GM12878 (cell line): Measurements from ENCODE around the gene AZGP1. TPM values are rescaled to one million over a fixed set of nuclear protein-coding genes. Genes with fewer than 3 reads are reported as not detected.

ENCODE experiments used
- ATAC-seq: fragments of 200-7000 bp; cut with Tn5 transposase; 3 replicates; pipeline ENCODE4 v1.9.1; 2020; ENCODE audit warnings: mild to moderate bottlenecking, moderate library complexity
- BruUV-seq: library from RNA; stranded (reverse); fragments of 400-500 nt; replicated peaks from 2 replicates; lab custom pipeline; 2021; lab: Mats Ljungman, UMichigan
- CTCF ChIA-PET: fragments of 300-600 bp; sonication (Branson Sonifier 250); formaldehyde crosslinking; extraction: SDS; loops from one replicate; lab custom pipeline; 2021; ENCODE audit warnings: inconsistent platforms; lab: Yijun Ruan, JAX
- POLR2A ChIA-PET: fragments of 350-600 bp; formaldehyde crosslinking; extraction: SDS; loops from one replicate; lab custom pipeline; 2021; ENCODE audit warnings: inconsistent platforms; lab: Charles Lee
- RAD21 ChIA-PET: fragments of 300-600 bp; sonication (Branson Sonifier 250); formaldehyde crosslinking; loops from one replicate; lab custom pipeline; 2023; ENCODE audit warnings: antibody characterized with exemption; ENCODE audit not compliant: unreplicated experiment; lab: Charles Lee
- SMC1A ChIA-PET: fragments of 300-600 bp; sonication (Branson Sonifier 250); formaldehyde crosslinking; loops from one replicate; lab custom pipeline; 2023; ENCODE audit not compliant: unreplicated experiment, uncharacterized antibody; lab: Charles Lee
- DNase-seq: peaks from one replicate; pipeline ENCODE4 v3.0.0-alpha.2; 2011; ENCODE audit warnings: low read depth, low spot score
- FAIRE-seq: peaks from 3 replicates; lab custom pipeline; 2011; peaks lifted over from hg19 to GRCh38; lab: Jason Lieb, UNC
- H2AFZ ChIP-seq: 2 replicates; pipeline ENCODE4 v1.6.0; 2011; ENCODE audit warnings: low read depth, low read length, control low read depth; ENCODE audit not compliant: control insufficient read depth
- H3K27ac ChIP-seq: 2 replicates; pipeline ENCODE4 v1.5.1; 2011; ENCODE audit warnings: control low read depth; ENCODE audit not compliant: control insufficient read depth, insufficient read depth
- H3K27me3 ChIP-seq, 2 experiments: replicated peaks in 1 of 2; 2 replicates each; pipeline versions ENCODE4 v1.6.0 to v1.6.1; 2011; ENCODE audit warnings: low read length in 1 of 2; ENCODE audit not compliant: control insufficient read depth in 2 of 2, insufficient read depth in 2 of 2
- H3K36me3 ChIP-seq, 2 experiments: 2 replicates each; pipeline ENCODE4 v1.5.1; 2011; ENCODE audit warnings: low read length in 1 of 2; ENCODE audit not compliant: control insufficient read depth in 2 of 2, insufficient read depth in 2 of 2
- H3K4me1 ChIP-seq: 2 replicates; pipeline ENCODE4 v1.6.1; 2011; ENCODE audit warnings: mild to moderate bottlenecking, low read length, moderate library complexity, mixed read lengths; ENCODE audit not compliant: control insufficient read depth, insufficient read depth
- H3K4me2 ChIP-seq: 2 replicates; pipeline ENCODE4 v1.6.0; 2011; ENCODE audit warnings: control low read depth; ENCODE audit not compliant: control insufficient read depth, insufficient read depth
- H3K4me3 ChIP-seq: fragments of 200-600 bp; sonication (generic); 2 replicates; pipeline ENCODE4 v1.5.1; 2016
- H3K79me2 ChIP-seq: 2 replicates; pipeline ENCODE4 v1.6.0; 2011; ENCODE audit warnings: low read length; ENCODE audit not compliant: control insufficient read depth, insufficient read depth
- H3K9ac ChIP-seq: 2 replicates; pipeline ENCODE4 v1.8.0; 2011; ENCODE audit warnings: low read length, control low read depth, mixed read lengths; ENCODE audit not compliant: control insufficient read depth, insufficient read depth
- H3K9me3 ChIP-seq: replicated peaks from 3 replicates; pipeline ENCODE4 v1.5.1; 2011; ENCODE audit warnings: mild to moderate bottlenecking, low read length; ENCODE audit not compliant: control insufficient read depth, insufficient read depth
- H4K20me1 ChIP-seq: 2 replicates; pipeline ENCODE4 v1.6.0; 2011; ENCODE audit not compliant: control insufficient read depth, insufficient read depth
- ATF7 ChIP-seq: fragments of 450-650 bp; IDR thresholded peaks from 2 replicates; pipeline ENCODE4 v1.6.1; 2016; ENCODE audit warnings: low read depth, mild to moderate bottlenecking
- ESRRA ChIP-seq: IDR thresholded peaks from 2 replicates; pipeline ENCODE4 v1.6.1; 2012; ENCODE audit warnings: mild to moderate bottlenecking, low read length, improper control_type of control experiment
- IKZF1 ChIP-seq: fragments of 450-650 bp; conservative IDR thresholded peaks from 2 replicates; pipeline ENCODE4 v1.6.1; 2017; ENCODE audit warnings: antibody characterized with exemption, mild to moderate bottlenecking
- IRF4 ChIP-seq: IDR thresholded peaks from 2 replicates; pipeline ENCODE4 v1.6.1; 2011; ENCODE audit warnings: low read depth, low read length
- MEF2B ChIP-seq: fragments of 450-650 bp; IDR thresholded peaks from 2 replicates; pipeline ENCODE4 v1.6.1; 2018; ENCODE audit warnings: mild to moderate bottlenecking, moderate library complexity; ENCODE audit not compliant: partially characterized antibody, poor library complexity, severe bottlenecking
- MTA2 ChIP-seq: fragments of 450-650 bp; IDR thresholded peaks from 2 replicates; pipeline ENCODE4 v1.6.1; 2016; ENCODE audit warnings: low read depth, mild to moderate bottlenecking, moderate library complexity
- PAX5 ChIP-seq: IDR thresholded peaks from 2 replicates; pipeline ENCODE4 v1.6.1; 2011; ENCODE audit warnings: low read depth, low read length, borderline replicate concordance
- RB1 ChIP-seq: fragments of 450-650 bp; formaldehyde crosslinking; IDR thresholded peaks from 2 replicates; pipeline ENCODE4 v1.6.1; 2017; ENCODE audit warnings: mild to moderate bottlenecking, borderline replicate concordance
- SRF ChIP-seq, 2 experiments: IDR thresholded peaks; 2 replicates each; pipeline ENCODE4 v1.6.1; 2011; ENCODE audit warnings: low read depth in 2 of 2, low read length in 2 of 2, mild to moderate bottlenecking in 1 of 2, moderate library complexity in 1 of 2
- TCF12 ChIP-seq: IDR thresholded peaks from 2 replicates; pipeline ENCODE4 v1.6.1; 2011; ENCODE audit warnings: low read depth, mild to moderate bottlenecking, low read length
- TCF7 ChIP-seq: IDR thresholded peaks from 2 replicates; pipeline ENCODE4 v1.6.1; 2014; ENCODE audit warnings: antibody characterized with exemption, borderline replicate concordance
- YY1 ChIP-seq: IDR thresholded peaks from 2 replicates; pipeline ENCODE4 v1.6.1; 2011; ENCODE audit warnings: low read depth, mild to moderate bottlenecking, low read length
- ZBED1 ChIP-seq: IDR thresholded peaks from 2 replicates; pipeline ENCODE4 v1.6.1; 2016; ENCODE audit warnings: borderline replicate concordance
- WGBS: methylation state at CpG from one replicate; pipeline ENCODE4 v1.1.6; 2016; ENCODE audit warnings: low lambda C conversion rate; ENCODE audit not compliant: insufficient replicate concordance, insufficient coverage; ENCODE audit errors: missing lambda C conversion rate; 5-methylcytosine and 5-hydroxymethylcytosine counted together
- in situ Hi-C: fragments of 300-500 bp; cut with MboI; formaldehyde crosslinking; loops from 9 replicates; pipeline ENCODE4 v1.14.3; 2018; ENCODE audit warnings: mixed read lengths
- intact Hi-C: fragments of 100-400 bp; cut with micrococcal nuclease; formaldehyde crosslinking; loops from one replicate; pipeline ENCODE4 v1.14.2; 2022; ENCODE audit not compliant: unreplicated experiment
- polyA plus RNA-seq, 11 experiments: library from polyadenylated mRNA; depleted of rRNA in 4 of 11; unstranded in 6 of 11; stranded (reverse) in 5 of 11; fragments of >200 nt; fragmentation: Nextera tagmentation in 4 of 11; fragmentation: Illumina TruSeq in 1 of 11; extraction: Ambion mirVana in 4 of 11; extraction: Trizol in 1 of 11; gene quantifications; 1 replicate in 1 of 11; 2 replicates in 10 of 11; pipeline versions ENCODE4 v1.2.1 to v1.2.3, GENCODE V29; 2011 to 2016; ENCODE audit warnings: inconsistent platforms in 2 of 11, missing spikeins in 2 of 11, low read depth in 1 of 11
- total RNA-seq, 4 experiments: library from RNA; depleted of rRNA in 3 of 4; stranded (reverse); fragments of >200 nt in 3 of 4; fragmentation: Illumina TruSeq in 1 of 4; extraction: Trizol in 1 of 4; gene quantifications; 2 replicates each; pipeline versions ENCODE4 v1.2.1 to v1.2.3, GENCODE V29; 2013 to 2021
- TF ChIP-seq, protein P1 (sequence below): fragments of 450-650 bp; IDR thresholded peaks from 2 replicates; pipeline ENCODE4 v1.6.1; 2018; ENCODE audit warnings: borderline replicate concordance, mild to moderate bottlenecking; ENCODE audit not compliant: partially characterized antibody
- TF ChIP-seq, protein P2 (sequence below): fragments of 450-650 bp; IDR thresholded peaks from 2 replicates; pipeline ENCODE4 v1.6.1; 2017; ENCODE audit warnings: antibody characterized with exemption, mild to moderate bottlenecking, moderate library complexity
- TF ChIP-seq, protein P3 (sequence below): fragments of 450-650 bp; formaldehyde crosslinking; IDR thresholded peaks from 2 replicates; pipeline ENCODE4 v1.4.0; 2020; ENCODE audit warnings: mild to moderate bottlenecking, moderate library complexity

Gene AZGP1
- total and polyA plus RNA-seq, 10 of the 15 experiments (the other 5 are each of a cell fraction or from before 2014, with no cell fraction given) = 0.18 to 0.64 (median 0.29) TPM; not detected in 5

- TF ChIP-seq ZBED1 = no peak
- TF ChIP-seq ATF7 = no peak
Observed at GRCh38 chr7:99928188-99928587, 47.6 kb downstream of the AZGP1 start (continued).

DNA sequence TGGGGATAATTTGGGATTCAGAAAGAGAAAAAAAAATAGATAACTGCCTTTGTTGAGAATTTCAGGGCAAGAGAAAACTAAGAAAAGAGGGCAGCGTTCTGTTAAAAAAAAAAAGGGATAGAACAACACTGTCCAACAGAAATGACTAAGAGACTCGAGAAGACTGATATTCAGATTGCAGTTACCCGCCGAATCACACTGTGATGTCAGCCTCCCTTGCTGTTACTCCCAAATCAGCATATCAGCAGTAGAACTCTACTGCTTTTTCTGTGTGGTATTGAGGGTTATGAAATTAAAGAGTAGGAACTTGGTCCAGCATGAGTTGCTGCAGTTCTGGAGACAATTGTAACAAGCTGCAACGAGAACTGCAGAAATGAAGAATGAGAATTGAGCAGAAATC lies 48.3 kb downstream of the AZGP1 start:
- no peak overlapping the region for H3K9ac ChIP-seq
- in situ Hi-C loops (no loop called here), intact Hi-C loops (no loop called here)
- H3K79me2 ChIP-seq = no peaks in the 10 kb centered on the region
- ATAC-seq (no peak), FAIRE-seq (no peak), DNase-seq (no peak)
- ChIA-PET RAD21 (no interaction called here), SMC1A (no interaction called here), CTCF (no interaction called here), POLR2A (no interaction called here)
- H3K27ac ChIP-seq = no peak overlapping the region
- H3K36me3 ChIP-seq = no peaks in the 10 kb centered on the region
- peaks cover 4% of the 10 kb centered on the region in 2 experiments; a peak in 3 of 4 replicates for H3K27me3 ChIP-seq
- no peak overlapping the region for H3K4me2 ChIP-seq
- BruUV-seq = no TSS peak
- no peak overlapping the region for H3K4me3 ChIP-seq
- no peaks in the 10 kb centered on the region for H3K4me1 ChIP-seq
- H2AFZ ChIP-seq = no peak overlapping the region
- no peaks in the 10 kb centered on the region for H3K9me3 ChIP-seq
- 45% methylated on average over 5 of the region's 5 CpGs for WGBS
- H4K20me1 ChIP-seq = no peaks in the 10 kb centered on the region
- TF ChIP-seq YY1 = no peak
- TF ChIP-seq PAX5 = no peak
- TF ChIP-seq, protein P1, sequence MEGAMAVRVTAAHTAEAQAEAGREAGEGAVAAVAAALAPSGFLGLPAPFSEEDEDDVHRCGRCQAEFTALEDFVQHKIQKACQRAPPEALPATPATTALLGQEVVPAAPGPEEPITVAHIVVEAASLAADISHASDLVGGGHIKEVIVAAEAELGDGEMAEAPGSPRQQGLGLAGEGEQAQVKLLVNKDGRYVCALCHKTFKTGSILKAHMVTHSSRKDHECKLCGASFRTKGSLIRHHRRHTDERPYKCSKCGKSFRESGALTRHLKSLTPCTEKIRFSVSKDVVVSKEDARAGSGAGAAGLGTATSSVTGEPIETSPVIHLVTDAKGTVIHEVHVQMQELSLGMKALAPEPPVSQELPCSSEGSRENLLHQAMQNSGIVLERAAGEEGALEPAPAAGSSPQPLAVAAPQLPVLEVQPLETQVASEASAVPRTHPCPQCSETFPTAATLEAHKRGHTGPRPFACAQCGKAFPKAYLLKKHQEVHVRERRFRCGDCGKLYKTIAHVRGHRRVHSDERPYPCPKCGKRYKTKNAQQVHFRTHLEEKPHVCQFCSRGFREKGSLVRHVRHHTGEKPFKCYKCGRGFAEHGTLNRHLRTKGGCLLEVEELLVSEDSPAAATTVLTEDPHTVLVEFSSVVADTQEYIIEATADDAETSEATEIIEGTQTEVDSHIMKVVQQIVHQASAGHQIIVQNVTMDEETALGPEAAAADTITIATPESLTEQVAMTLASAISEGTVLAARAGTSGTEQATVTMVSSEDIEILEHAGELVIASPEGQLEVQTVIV = no peak
- TF ChIP-seq MTA2 = no peak
- no peak for TF ChIP-seq TCF7
- no peak for TF ChIP-seq IKZF1
- TF ChIP-seq MEF2B = no peak
- TF ChIP-seq, protein P2, sequence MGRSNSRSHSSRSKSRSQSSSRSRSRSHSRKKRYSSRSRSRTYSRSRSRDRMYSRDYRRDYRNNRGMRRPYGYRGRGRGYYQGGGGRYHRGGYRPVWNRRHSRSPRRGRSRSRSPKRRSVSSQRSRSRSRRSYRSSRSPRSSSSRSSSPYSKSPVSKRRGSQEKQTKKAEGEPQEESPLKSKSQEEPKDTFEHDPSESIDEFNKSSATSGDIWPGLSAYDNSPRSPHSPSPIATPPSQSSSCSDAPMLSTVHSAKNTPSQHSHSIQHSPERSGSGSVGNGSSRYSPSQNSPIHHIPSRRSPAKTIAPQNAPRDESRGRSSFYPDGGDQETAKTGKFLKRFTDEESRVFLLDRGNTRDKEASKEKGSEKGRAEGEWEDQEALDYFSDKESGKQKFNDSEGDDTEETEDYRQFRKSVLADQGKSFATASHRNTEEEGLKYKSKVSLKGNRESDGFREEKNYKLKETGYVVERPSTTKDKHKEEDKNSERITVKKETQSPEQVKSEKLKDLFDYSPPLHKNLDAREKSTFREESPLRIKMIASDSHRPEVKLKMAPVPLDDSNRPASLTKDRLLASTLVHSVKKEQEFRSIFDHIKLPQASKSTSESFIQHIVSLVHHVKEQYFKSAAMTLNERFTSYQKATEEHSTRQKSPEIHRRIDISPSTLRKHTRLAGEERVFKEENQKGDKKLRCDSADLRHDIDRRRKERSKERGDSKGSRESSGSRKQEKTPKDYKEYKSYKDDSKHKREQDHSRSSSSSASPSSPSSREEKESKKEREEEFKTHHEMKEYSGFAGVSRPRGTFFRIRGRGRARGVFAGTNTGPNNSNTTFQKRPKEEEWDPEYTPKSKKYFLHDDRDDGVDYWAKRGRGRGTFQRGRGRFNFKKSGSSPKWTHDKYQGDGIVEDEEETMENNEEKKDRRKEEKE = no peak
- TF ChIP-seq TCF12 = no peak
- TF ChIP-seq SRF (IDR thresholded peaks at IDR 0.05; ENCODE audit: low read depth in 2 of 2, low read length in 2 of 2) = no peak
- TF ChIP-seq, protein P3, sequence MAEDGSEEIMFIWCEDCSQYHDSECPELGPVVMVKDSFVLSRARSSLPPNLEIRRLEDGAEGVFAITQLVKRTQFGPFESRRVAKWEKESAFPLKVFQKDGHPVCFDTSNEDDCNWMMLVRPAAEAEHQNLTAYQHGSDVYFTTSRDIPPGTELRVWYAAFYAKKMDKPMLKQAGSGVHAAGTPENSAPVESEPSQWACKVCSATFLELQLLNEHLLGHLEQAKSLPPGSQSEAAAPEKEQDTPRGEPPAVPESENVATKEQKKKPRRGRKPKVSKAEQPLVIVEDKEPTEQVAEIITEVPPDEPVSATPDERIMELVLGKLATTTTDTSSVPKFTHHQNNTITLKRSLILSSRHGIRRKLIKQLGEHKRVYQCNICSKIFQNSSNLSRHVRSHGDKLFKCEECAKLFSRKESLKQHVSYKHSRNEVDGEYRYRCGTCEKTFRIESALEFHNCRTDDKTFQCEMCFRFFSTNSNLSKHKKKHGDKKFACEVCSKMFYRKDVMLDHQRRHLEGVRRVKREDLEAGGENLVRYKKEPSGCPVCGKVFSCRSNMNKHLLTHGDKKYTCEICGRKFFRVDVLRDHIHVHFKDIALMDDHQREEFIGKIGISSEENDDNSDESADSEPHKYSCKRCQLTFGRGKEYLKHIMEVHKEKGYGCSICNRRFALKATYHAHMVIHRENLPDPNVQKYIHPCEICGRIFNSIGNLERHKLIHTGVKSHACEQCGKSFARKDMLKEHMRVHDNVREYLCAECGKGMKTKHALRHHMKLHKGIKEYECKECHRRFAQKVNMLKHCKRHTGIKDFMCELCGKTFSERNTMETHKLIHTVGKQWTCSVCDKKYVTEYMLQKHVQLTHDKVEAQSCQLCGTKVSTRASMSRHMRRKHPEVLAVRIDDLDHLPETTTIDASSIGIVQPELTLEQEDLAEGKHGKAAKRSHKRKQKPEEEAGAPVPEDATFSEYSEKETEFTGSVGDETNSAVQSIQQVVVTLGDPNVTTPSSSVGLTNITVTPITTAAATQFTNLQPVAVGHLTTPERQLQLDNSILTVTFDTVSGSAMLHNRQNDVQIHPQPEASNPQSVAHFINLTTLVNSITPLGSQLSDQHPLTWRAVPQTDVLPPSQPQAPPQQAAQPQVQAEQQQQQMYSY (CRISPR knock-in tag) = no peak
- no peak for TF ChIP-seq ESRRA
- TF ChIP-seq RB1 = no peak
- no peak for TF ChIP-seq IRF4
